Activated naive CD8-positive, alpha-beta T cell treated with anti-CD3 and anti-CD28 coated beads, Interleukin-2, amount 50 U/mL, for 16 hours (primary cell): ENCODE measurements around the gene FBXW11.

Experiments used
- DNase-seq: peaks from one replicate; pipeline ENCODE4 v3.0.0-alpha.2; 2020; ENCODE audit warnings: low read depth, low spot score

FBXW11 gene

DNA sequence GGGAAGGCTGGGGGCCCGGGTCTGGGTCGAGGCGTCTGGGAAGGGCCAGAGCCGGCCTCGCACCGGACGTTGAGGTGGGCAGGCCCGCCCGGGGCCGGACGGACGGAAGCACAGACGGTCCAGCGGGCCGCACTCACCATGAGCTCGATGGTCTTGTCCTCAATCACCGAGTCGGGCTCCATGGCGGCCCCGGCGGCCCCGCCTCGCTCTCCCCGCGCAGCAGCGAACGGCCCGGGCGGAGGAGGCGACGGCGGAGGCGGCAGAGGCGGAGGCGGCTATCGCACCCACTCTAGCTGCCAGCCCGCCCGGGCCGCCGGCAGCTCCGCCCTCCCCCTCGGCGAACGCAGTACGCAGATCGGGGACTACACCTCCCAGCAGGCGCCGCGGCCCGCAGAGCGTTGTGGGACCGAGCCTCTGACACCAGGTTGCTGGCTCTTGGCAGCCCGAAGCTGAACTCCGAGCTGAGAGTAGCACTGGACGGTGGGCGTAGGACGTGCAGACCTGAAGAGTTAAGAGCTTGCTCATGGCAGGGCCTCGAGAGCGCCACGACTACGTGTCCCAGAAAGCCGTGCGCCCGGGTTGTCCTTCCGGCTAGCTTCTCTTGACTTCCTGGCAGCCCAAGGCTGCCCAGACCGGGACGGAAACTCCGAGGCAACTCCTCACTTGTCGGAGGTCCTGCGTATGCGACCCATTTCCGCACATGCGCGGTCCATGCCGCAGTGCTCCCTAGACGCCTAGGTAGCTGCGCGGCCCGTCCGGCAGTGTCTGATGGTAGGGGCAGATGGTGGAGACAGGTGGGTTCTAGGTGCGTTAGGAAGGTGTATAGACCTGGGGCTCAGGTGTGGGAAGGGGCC lies at the start of gene FBXW11:
FBXW11 (minus strand) TSS at position 318 of the 854 bp plus-strand sequence; CDS start at position 182, 136 bp downstream.
- peak; percentile 87 for DNase-seq

DNA sequence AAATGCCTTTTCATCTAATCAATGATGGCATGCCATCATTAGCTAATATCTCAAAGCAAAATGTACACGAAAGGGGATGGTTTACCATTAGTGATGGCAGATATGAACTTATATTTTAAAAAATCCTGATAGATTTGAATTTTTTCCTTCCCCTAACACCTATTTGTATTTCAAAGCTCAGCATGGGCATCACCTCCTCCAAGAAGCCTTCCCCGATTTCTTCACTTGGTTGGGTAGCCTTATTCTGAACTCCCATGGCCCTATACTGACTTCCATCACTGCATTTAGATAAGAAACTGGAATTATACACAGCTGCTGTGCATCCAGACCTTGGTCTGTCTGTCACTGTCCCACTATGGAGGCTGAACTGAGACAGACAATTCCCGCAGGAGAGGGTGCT lies 49.6 kb upstream of the FBXW11 start:
- no peak for DNase-seq

DNA sequence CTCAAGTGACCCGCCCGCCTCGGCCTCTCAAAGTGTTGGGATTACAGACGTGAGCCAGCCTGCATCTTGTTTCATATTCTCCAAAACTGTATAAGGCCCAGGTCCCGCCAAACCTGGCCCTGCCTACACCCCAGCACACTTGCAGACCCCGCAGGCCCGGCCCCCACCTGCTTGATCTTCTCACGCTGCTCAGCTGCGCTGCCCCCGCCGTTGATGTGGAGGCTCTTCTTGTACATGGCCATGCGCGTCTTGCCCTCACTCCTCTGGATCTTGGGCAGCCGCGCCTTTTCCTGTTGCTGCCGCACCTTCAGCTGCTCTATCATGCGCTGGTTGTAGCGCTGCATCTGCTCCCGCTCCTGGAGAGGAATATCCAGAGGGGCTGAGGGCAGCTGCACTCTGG lies 49.0 kb upstream of the FBXW11 start:
- DNase-seq, result no peak

DNA sequence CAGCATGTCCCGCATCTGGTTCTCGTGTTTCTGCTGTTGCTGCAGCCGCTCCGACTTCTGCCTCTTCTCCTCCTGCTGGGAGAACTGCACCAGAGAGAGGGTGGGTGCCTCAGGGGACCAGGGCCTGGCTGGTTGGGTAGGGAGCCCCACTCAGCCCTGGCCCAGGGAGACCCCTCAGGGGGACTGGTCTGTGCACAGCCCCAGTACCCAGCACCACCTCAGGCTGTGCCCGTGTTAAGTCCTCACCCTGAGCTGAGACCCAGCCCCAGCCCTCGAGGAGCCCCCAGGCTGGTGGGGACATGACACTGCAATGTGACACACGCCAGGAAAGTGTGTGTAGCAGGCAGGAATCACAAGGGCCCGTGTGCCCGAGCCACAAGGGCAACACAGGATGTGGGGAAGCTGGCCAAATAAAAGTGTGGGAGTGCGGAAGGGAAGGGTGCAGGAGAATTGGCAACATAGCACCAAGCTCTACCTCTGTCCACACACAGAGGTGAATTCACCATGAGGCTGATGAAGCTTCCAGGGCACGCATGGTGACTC lies 48.2 kb upstream of the FBXW11 start:
- no peak for DNase-seq

DNA sequence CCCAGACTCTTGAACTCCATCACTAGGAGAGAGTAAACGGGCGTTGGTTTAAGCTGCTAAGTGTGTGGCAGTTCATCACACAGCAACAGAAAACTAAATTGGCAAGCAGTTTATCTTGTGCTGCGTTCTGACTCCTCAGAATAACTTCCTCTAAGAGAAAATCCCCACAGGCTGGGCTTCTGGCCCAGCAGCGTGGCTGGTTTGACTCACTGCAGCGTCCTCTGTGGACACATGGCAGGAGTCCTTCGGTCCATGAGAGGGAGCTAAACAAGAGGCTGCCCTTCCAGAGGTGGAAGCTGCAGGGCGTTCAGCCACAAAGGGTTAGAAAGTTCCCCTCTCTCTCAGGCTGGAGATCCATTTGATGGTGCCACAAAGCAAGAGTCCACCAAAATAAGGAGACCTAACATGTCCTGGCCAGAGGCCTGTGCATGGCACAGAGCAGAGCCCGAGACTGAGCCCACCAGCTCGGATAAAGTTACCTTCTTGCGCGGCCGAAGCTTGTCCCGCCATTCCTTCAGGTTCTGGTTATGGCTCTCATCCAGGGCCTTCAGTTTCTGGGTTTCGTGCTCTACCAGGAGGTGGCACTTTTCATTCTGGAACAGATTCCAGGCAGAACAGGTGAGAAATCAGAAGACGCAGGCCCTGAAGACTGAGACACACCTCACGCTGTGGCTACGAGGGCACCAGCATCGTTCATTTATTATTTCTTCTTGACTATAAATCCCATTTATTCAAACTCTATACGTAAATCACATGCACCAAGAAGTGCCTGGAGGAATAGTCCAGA lies 46.2 kb upstream of the FBXW11 start:
- no peak for DNase-seq

DNA sequence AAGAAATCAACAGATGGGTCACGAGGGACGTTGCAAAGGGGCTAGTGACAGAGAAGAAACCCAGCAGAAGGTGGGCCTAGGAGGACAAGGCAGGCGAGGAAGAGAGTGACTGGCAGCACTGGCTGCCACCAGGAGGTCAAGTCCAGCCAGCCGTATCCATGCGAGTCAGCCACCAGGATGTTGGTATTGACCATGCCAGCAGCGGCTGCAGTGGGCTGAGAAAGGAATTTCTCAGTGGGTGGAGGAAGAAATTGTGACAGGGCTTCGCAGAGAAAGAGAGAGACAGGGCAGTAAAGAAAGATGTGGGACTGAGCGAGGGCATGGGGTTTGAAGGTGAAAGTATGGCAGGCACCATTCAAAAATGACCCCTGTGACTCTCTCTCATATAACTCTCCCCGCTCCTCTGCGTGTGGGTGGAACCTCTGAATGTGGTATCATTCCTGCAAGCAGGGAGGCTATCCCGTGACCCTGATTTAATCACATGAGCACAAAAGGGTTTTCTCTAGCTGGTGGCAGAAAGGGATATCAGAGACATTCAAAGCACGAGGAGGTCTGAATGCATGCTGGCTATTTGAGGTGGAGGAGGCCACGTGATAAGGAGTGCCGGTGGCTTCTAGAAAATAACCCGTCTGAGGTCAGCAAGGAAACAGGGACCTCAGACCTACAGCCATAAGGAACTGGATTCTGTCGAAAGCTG lies 45.4 kb upstream of the FBXW11 start:
- no peak for DNase-seq

DNA sequence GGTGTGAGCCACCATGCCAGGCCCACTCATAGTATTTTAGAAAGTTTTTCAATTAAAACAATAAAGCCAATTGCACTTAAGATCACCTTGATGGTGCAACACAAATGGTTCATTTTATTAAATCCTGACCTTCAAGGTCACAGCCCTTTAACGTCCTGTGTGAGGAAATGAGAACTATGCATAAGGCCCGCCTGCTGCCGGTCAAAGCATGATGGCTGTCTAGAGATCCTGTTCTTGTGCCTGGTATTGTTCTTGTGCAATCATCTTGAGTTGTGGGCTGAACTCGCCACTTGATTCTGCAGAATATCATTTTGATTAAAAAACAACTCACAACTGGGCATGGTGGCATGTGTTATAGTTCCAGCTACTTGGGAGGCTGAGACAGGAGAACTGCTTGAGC lies 43.6 kb upstream of the FBXW11 start:
- no peak for DNase-seq

DNA sequence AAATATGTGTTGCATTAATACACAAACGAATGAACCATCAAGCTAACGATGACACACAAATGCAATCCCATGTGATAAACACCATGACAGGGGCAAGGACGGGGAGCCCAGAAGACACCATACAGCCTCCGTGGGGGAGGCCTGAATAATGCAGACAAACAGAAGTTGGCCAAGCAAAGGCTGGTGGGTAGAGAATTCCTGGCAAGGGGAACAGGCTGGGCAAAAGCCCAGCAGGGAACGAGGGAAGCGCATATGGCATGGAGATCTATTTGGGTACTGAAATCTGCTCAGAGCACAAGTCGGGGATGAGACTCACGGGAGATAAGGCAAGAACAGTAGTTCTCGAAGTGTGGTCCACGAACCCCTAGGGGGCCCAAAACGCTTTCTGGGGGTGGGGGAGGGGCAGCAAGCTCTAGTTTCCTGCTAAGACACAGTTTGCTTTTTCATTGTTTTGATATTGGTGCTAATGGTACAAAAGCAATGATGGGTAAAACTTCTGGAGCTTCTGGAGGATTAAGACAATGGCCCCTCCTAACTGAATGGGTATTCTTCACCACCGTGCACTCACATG lies 42.9 kb upstream of the FBXW11 start:
- no peak for DNase-seq

DNA sequence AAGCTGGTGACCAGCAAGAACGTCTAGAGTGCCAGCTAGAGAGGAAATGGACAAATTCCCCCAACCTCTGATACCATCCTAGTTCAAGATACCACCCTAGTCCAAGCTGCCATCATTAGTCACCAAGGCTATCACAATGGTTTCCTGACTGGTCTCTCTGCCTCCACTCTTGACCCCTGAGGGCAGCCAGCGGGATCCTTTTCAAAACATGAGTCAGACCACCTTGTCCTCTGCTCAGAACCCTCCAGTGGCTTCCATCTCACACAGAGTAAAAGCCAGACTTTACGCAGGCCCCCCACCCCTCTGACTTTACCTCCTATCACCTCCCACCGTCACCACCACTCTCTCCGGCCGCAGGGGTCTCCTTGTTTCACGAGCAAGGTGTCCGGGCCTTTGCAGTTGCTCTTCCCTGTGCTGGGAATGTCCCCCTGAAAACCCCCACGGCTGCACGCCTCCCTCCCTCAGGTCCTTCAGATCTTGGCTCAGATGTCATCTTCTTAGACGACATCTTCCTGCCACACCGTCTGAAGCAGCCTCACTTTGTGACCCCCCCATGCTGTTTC lies 42.2 kb upstream of the FBXW11 start:
- DNase-seq, result no peak

DNA sequence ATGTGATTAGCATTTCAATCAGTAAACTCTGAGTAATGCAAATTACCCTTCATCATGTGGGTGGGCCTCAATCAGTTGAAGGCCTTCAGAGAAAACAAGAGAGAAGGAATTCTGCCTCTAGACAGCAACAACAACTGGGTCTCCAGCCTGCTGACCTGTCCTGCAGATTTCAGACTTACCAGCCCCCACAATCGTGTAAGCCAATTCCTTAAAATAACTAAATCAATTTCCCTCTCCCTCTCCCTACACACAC lies 41.7 kb upstream of the FBXW11 start:
- DNase-seq, result no peak

DNA sequence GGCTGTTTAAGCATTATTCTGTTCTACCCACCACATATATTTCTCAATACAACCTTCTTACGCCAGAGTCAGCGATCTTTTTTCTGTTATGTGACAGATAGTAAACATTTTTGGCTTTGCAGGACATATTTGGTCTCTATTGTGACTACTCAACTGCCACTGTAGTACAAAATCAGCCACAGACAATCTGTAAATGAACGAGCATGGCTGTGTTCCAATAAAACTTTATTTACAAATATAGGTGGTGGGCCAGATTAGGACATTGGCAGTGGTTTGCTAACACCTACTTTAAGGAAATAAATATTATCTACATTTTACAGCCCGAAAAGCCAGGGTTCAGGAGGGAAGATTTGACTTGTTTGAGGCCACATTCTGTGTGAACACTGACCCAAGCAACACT lies 40.2 kb upstream of the FBXW11 start:
- DNase-seq, result no peak

DNA sequence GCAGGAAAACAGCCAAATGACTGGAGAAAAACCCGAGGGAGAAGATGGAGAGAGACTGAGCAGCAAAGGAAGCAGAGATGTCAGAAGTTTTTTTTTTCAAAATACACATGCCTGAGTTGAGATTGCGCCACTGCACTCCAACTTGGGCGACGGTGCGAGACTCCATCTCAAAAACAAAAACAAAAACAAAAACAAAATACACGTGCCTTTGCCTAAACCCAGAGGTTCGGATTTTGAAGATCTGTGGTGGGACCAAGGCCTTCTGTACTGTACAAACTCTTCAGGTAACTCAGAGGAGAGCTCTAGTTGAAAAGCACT lies 38.8 kb upstream of the FBXW11 start:
- no peak for DNase-seq

DNA sequence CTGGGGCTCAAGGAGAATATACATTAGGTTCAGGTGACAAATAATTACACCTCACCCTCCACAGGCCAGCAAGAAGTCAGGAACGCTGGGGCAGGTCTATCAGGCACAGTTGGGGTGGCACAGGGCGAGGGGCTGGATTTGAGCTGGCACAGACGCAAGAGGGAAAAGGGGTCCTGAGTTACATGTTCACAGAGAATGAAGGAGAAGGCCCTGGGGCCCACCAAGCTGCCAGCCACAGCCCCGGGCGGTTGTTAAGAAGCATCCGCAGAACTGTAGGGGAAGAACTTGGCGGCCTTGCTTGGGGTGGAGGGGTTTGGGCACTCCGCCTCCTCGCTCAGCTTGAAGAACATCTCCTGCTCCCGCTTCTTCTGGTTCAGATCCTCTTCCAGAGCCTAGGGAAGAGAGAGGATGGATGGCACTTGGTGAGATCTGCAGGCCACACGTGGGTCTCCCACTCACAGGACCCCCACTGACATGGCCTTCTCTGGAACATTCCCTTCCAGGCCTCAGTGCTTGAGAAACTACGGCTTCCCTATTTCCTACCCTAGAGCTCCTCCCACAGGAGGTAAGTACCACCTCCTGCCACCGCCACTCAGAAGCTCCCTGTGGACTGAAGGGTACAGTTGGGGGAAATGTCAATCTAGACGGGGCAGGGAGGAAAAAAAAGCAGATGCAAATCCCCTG lies 38.3 kb upstream of the FBXW11 start:
- no peak for DNase-seq

DNA sequence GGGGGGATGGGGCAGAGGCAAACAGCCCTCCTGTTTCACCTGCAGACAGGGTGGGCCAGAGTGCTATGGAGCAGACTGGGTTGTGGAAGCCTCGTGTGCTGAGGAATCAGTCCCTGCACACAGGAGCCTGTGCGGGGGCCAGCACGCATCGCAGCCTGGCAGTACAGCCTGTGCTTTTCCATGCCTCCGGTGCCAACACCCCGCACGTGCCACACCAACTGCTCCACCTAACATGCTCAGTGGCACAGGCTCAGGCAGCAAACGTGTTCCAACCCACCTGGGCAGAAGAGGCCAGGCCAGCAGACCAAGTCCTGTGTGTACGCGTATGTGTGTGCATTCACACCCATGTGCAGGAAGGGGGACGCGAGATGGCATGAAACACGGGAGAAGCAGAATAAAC lies 37.4 kb upstream of the FBXW11 start:
- DNase-seq, result no peak

DNA sequence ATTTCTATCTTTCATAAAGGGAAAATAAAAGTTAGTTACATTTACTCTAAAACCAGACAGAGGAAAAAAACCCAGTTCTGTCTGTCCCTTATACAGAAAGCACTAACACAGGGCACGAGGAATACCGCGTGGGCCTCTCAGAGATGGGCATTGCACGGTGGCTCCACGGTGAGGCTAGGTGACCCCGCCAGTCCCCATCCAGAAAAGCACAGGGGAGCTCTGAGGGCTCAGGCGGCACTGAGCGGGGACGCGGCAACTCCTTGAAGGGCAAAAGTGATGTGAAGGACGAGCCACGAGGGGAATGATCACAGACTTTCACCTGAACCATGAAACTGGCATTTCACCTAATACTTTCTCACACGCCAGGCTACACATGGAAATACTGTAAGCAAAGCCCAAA lies 35.7 kb upstream of the FBXW11 start:
- DNase-seq, result no peak

DNA sequence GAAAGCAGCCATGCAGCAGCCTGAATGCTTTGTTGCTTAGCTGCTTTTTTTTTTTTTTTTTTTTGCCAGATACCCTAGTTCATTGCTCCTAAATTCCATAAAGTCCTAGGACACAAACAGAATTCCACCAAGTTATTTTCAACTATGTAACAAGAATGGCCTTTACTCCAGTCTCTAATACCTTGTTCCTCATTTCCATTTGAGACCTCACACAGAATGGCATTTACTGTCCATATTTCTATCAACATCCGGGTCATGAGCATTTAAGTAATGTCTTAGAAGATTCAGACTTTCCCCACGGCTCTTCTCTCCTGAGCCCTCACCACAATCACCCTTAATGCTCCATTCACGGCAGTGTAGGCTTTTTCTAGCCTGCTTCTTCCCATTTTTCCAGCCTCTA lies 31.7 kb upstream of the FBXW11 start:
- no peak for DNase-seq

DNA sequence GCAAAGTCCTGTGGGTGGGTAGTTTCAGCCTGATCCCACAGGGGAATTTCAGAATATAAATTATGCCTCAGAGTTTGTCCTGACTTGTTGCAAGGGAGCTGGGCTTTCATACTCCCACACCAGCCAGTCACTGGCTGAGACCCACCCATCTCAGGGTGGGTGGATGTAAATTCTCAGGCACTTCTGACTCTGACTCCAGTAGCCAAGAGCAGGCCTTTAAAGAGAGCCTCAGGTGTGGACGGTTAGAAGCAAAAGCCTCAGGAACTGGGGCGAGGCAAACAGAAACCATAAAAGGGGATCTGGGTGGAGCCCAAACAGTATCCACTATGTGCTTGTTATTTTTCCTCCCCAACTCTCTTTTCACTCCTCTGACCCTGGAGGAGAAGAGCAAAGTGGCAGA lies 28.6 kb upstream of the FBXW11 start:
- no peak for DNase-seq

DNA sequence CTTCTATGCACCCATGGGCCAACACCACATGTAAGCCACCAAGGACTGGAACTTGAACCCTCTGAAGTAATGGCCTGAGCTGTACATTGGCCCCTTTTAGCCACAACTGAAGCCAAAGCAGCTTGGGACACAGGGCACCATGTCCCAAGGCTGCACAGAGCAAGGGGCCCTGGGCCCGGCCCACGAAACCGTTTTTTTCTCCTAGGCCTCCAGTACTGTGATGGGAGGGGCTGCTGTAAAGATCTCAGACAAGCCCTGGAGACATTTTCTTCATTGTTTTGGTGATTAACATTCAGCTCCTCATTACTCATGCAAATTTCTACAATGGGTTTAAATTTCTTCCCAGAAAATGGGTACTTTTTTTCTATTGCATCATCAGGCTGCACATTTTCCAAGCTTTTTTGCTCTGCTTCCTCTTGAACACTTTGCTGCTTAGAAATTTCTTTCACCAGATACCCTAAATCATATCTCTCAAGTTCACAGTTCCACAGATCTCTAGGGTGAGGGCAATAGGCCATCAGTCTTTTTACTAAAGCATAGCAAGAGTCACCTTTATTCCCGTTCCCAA lies 25.5 kb upstream of the FBXW11 start:
- no peak for DNase-seq

DNA sequence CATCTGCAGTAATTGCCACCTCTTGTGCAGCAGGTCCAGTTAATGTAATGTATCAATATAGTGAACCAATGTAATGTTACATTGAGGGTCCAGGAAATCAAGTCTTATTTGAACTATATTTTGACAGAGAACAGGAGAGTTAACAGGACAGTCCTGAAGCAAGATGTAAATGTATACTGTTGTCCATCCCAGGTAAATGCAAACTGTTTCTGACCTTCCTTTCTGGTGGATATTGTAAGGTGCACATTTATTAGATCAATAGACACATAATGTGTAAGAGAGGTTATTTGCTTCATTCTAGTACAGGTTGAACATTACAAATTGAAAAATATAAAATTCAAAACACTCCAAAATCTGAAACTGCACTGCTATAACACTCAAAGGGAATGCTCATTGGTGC lies 23.4 kb upstream of the FBXW11 start:
- DNase-seq, result no peak

DNA sequence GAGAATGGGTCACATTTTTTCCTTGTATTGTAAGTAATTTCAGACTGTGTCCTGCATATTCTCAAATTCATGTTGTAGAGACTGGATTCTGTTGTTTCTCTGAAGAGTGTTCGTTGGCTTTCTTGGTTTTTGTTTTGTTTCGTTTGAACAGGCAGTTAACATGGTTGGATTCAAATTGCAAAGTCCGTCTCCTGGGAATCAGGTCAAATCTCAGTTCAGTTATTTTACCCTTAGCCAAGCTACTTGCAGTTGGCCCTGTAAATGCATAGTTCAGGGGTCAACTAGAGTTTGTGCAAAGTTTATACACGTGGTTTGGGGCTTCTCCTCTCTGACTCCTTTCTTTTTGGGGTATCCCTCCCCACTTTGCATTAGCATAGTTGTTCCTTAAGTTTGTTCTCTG lies 21.7 kb upstream of the FBXW11 start:
- DNase-seq, result no peak
